GM19372 (cell line): ENCODE data around the gene NUP93.

ENCODE experiments used
- ATAC-seq: cut with Tn5 transposase; IDR thresholded peaks from one replicate; pipeline ENCODE4 v1.9.1; 2021; ENCODE audit warnings: mild to moderate bottlenecking, low read depth, moderate library complexity; ENCODE audit not compliant: unreplicated experiment

NUP93 gene

GRCh38 chr16:56729735-56730662 lies at the start of gene NUP93:
NUP93 (plus strand) TSS chr16:56730129; CDS start chr16:56748248, 18,119 bp downstream.
- ATAC-seq: peak; percentile 89

- peak; percentile 97 for ATAC-seq
Observed at GRCh38 chr16:56681939-56682702, 47.8 kb upstream of the NUP93 start, which contains the start of gene MT1X. MT1X (plus strand) TSS chr16:56682470; CDS start chr16:56682541, 71 bp downstream.

GRCh38 chr16:56682703-56683397 lies 47.1 kb upstream of the NUP93 start:
- peak; percentile 13 for ATAC-seq

- ATAC-seq: no peak
Observed at GRCh38 chr16:56683424-56684172, 46.3 kb upstream of the NUP93 start.

GRCh38 chr16:56684256-56684925 lies 45.5 kb upstream of the NUP93 start:
- ATAC-seq: no peak

DNA sequence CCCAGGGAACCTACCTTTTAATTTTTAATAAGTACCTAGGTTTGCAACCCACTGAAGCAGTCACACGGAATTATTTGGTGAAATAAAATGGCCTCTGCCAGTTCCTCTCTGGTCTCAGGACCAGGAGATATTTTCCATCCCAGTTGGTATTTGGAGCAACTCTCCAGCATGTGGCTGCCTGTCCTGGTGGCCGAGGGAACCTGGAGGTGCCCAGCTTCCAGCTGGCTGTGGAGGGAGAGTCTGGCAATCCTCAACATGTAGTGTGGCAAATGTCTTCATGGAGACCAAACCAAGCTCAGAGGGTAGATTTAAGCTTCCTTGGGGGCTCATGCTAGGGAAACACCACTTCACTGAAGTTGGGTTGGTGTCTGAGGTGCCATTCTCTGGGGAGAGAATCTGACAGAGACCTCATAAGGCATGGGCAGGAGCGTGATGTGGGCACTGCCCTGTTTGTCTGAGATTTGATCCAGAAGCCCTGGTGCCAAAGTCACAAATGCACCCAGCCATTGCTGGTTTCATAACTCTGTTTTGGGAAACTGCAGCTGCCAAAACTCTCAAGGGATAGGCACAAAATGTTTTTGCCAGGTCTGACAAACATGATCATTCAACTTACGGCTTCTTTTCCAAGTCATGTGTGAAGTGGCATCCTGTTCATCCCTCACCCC lies 44.9 kb upstream of the NUP93 start:
- ATAC-seq: no peak

DNA sequence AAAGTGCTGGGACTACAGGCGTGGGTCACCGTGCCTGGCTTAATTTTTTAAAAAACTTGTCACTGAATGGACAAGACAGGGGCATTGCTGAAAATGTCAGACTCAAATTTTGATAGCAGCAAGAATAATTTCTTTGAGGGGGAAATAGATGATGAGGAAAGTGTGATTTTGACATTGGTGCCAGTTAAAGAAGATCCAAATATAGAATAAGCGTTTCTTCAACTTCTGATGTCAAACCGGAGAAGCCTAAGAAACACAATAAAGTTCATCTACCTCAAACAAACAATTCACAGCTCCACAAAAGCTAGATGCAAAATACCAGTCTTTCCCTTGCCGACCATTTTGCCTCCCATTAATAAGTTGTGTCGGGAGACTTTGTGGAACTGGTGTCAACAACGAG lies 43.2 kb upstream of the NUP93 start:
- ATAC-seq: no peak

DNA sequence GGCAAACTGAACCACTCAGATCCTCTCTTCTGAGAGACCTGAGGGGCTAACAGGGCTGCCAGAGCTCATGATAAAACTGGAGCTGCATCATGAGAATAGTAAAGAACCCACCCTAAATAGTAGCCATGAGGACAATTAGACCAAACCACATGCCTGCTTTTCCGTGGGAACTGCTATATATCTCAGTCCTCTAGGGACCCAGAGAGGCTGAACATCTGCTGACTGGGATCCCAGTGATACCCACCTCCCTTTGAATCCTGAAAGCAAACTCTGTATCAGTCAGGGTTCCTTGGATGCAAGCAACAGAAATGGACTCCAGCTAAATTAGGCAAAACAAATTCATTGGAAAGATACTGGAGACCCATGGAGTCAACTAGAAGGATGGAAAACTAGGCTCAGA lies 41.2 kb upstream of the NUP93 start:
- no peak for ATAC-seq

DNA sequence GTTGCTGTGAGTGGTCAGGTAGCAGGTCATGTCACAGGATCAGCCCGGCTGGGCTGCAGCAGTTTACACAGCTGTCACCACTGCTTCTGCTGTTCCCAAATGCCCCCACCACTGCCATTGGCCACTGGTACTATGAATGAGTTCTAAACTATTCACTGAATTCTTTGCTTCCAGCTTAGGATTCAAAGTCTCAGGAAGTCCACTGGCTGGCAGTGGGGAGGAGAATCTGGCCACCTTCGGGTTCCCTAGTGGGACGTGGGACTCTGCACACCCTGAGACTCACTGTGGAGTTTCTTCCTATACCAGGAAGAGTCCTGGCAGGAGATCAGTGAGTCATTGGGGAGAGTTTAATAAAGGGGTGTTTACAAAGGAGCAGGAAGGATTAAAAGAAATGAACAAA lies 40.8 kb upstream of the NUP93 start:
- no peak for ATAC-seq

- ATAC-seq: no peak
Observed at GRCh38 chr16:56690420-56691122, 39.4 kb upstream of the NUP93 start.

GRCh38 chr16:56691885-56692284 lies 38.0 kb upstream of the NUP93 start:
- ATAC-seq: no peak

- ATAC-seq: no peak
Observed at GRCh38 chr16:56695246-56695645, 34.7 kb upstream of the NUP93 start.

DNA sequence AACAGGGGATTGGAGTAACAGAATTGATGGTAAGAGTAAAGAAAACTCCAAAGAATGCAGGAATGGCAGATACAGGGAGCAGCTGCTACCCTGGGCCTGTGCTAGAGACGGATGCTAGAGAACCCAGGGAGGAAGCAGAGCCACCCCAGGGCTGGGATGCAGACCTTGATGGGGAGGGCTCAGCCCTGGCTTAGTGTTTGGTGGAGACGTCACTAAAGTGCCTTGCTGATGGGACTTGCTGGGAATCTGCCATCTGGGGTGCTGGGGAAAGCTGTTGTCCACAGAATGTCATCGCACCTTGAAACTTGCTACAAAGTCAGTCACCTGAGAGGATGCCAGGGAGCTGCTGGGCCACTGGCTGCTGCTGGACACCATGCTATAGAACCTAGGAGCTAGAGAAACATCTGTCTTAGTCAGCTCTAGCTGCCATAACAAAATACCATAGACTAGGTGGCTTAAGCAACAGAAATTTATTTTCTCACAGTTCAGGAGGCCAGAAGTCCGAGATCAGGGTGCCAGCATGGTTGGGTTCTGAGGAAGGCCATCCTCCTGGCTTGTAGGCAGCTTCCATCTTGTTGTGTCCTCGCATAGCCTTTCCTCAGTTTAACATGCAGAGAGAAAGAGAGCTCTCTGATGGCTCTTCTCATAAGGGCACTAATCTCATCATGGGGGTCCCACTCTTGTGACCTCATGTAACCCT lies 32.3 kb upstream of the NUP93 start:
- ATAC-seq: no peak

DNA sequence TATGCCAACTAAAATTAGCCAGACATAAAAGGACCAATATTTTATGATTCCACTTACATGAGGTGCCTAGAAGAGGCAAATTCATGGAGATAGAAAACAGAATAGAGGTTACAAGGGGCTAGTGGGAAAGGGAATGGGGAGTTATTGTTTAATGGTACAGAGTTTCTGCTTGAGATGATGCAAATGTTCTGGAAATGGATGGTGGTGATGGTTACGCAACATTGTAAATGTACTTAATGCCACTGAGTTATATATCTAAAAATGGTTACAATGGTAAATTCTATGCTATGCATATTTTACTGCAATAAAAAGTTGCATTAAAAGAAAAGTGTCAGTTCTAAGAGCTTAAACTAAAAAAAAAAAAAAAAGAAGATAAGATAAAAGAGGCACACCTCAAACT lies 29.7 kb upstream of the NUP93 start:
- ATAC-seq: no peak

- no peak for ATAC-seq
Observed at GRCh38 chr16:56700631-56701030, 29.3 kb upstream of the NUP93 start.

DNA sequence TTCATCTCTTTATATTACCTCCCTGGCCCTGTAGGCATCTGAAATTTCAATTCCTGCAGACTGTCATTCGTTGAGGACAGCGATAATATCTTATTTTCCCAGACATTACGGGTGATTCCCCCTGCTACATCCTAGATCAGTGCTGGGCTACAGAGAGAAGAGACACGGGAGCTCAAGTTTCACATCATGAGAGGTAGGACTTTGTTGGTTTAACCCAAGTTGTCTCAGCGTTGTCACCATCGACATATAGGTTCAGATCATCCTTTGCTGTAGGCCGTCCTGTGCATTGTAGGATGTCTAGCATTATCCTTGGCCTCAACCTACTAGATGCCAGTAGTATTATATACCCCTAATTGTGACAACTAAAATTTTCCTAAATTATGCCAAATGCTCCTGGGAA lies 28.4 kb upstream of the NUP93 start:
- ATAC-seq: no peak

GRCh38 chr16:56702836-56703235 lies 27.1 kb upstream of the NUP93 start:
- no peak for ATAC-seq
